Measurements from ENCODE around the gene CCDC69.
"Not testable (repeated sequence)": the region's sequence is repeated elsewhere in the genome, so short reads cannot be mapped to it uniquely, and the experiment has no call there.

Gene CCDC69

GRCh38 chr5:151200913-151201595, 22.8 kb downstream of the CCDC69 start:
- no peak overlapping the region for H3K9ac ChIP-seq
- no peak for TF ChIP-seq Cebpa-rat (IDR thresholded peaks at IDR 0.05)
- no peak overlapping the region for H3K4me3 ChIP-seq
- no peak overlapping the region for H3K4me2 ChIP-seq
- H4K20me1 ChIP-seq, result peaks cover 0 to 29% (median 10%) of the 10 kb centered on the region in 11 experiments; a peak in 12 of 22 replicates
- peaks cover 21 to 38% (median 31%) of the 10 kb centered on the region in 10 experiments for H3K4me1 ChIP-seq
- peaks cover 86 to 94% (median 90%) of the 10 kb centered on the region in 11 experiments for H3K36me3 ChIP-seq
- no peak overlapping the region for H3K27ac ChIP-seq
- H3K27me3 ChIP-seq, result no peaks in the 10 kb centered on the region
- H3K9me3 ChIP-seq (replicated peaks in 1 of 11), result 0 out of 22 replicates have a peak, but pooled peaks cover 0 to 8% (median 0%) of the 10 kb centered on the region in 11 experiments

GRCh38 chr5:151199581-151200185, 24.2 kb downstream of the CCDC69 start:
- Histone ChIP-seq H3K27ac (no peak overlapping the region), H4K20me1 (peaks cover 0 to 20% (median 0%) of the 10 kb centered on the region in 11 experiments; a peak in 5 of 22 replicates)
- TF ChIP-seq Cebpa-rat (IDR thresholded peaks at IDR 0.05), result no peak

GRCh38 chr5:151198861-151199260, 25.0 kb downstream of the CCDC69 start:
- H3K4me3 ChIP-seq, result no peak overlapping the region
- peaks cover 0 to 30% (median 8%) of the 10 kb centered on the region in 11 experiments; a peak in 11 of 22 replicates for H3K9me3 ChIP-seq (replicated peaks in 1 of 11)
- H4K20me1 ChIP-seq, result peaks cover 0 to 20% (median 0%) of the 10 kb centered on the region in 11 experiments; a peak in 5 of 22 replicates
- H3K27me3 ChIP-seq, result no peaks in the 10 kb centered on the region
- peak overlapping the region in 1 of 11 experiments; percentile 8; a peak in 2 of 22 replicates for H3K27ac ChIP-seq
- H3K4me1 ChIP-seq, result peaks cover 30 to 43% (median 37%) of the 10 kb centered on the region in 10 experiments
- no peak overlapping the region for H3K9ac ChIP-seq
- H3K36me3 ChIP-seq, result peaks cover 84 to 96% (median 94%) of the 10 kb centered on the region in 11 experiments
- no peak overlapping the region for H3K4me2 ChIP-seq
- TF ChIP-seq Cebpa-rat (IDR thresholded peaks at IDR 0.05), result no peak

More at GRCh38 chr5:151199581-151200185, 24.2 kb downstream of the CCDC69 start:
- H3K4me1 ChIP-seq, result peaks cover 30 to 42% (median 37%) of the 10 kb centered on the region in 10 experiments
- H3K9ac ChIP-seq, result no peak overlapping the region
- H3K4me3 ChIP-seq, result no peak overlapping the region
- H3K9me3 ChIP-seq (replicated peaks in 1 of 11), result peaks cover 0 to 21% (median 0%) of the 10 kb centered on the region in 11 experiments; a peak in 7 of 22 replicates
- H3K27me3 ChIP-seq, result no peaks in the 10 kb centered on the region
- no peak overlapping the region for H3K4me2 ChIP-seq
- H3K36me3 ChIP-seq, result peaks cover 84 to 96% (median 92%) of the 10 kb centered on the region in 11 experiments

GRCh38 chr5:151197291-151197600, 26.6 kb downstream of the CCDC69 start:
- not testable (repeated sequence) for H3K27me3 ChIP-seq, H3K4me3 ChIP-seq, H3K9ac ChIP-seq
- Histone ChIP-seq H3K4me2 (peak overlapping the region; percentile 28 to 53 (median 39); a peak in 15 of 22 replicates), H3K9me3 (replicated peaks in 1 of 11) (peaks cover 12 to 46% (median 24%) of the 10 kb centered on the region in 11 experiments), H4K20me1 (peaks cover 0 to 11% (median 0%) of the 10 kb centered on the region in 11 experiments; a peak in 2 of 22 replicates), H3K36me3 (peaks cover 88 to 100% (median 99%) of the 10 kb centered on the region in 11 experiments), H3K4me1 (peaks cover 21 to 32% (median 27%) of the 10 kb centered on the region in 10 experiments), H3K27ac (peak overlapping the region in 7 of 11 experiments; percentile 9 to 73 (median 54); a peak in 8 of 22 replicates)

GRCh38 chr5:151196556-151197290, 27.2 kb downstream of the CCDC69 start:
- H3K9ac ChIP-seq, result peak overlapping the region in 1 of 11 experiments; percentile 53; a peak in 1 of 22 replicates
- no peak overlapping the region for H3K4me3 ChIP-seq

GRCh38 chr5:151195622-151196021, 28.3 kb downstream of the CCDC69 start:
- TF ChIP-seq Cebpa-rat (IDR thresholded peaks at IDR 0.05), result 0 out of 22 replicates have a peak, but pooled peaks of 1 of the 11 experiments have one; percentile 33
- Histone ChIP-seq H3K4me2 (peak overlapping the region in 10 of 11 experiments; percentile 27 to 53 (median 31); a peak in 16 of 22 replicates), H3K4me3 (no peak overlapping the region), H4K20me1 (peaks cover 0 to 7% (median 0%) of the 10 kb centered on the region in 11 experiments; a peak in 1 of 22 replicates), H3K9me3 (replicated peaks in 1 of 11) (peaks cover 20 to 62% (median 40%) of the 10 kb centered on the region in 11 experiments), H3K36me3 (peaks cover 88 to 100% (median 98%) of the 10 kb centered on the region in 11 experiments), H3K4me1 (peaks cover 27 to 44% (median 35%) of the 10 kb centered on the region in 10 experiments), H3K27ac (peak overlapping the region in 9 of 11 experiments; percentile 18 to 73 (median 54); a peak in 14 of 22 replicates), H3K9ac (no peak overlapping the region), H3K27me3 (no peaks in the 10 kb centered on the region)

More at GRCh38 chr5:151196556-151197290, 27.2 kb downstream of the CCDC69 start:
- Histone ChIP-seq H3K36me3 (peaks cover 89 to 100% (median 98%) of the 10 kb centered on the region in 11 experiments), H3K4me2 (peak overlapping the region; percentile 28 to 53 (median 39); a peak in 21 of 22 replicates), H3K4me1 (peaks cover 25 to 37% (median 32%) of the 10 kb centered on the region in 10 experiments), H3K9me3 (replicated peaks in 1 of 11) (peaks cover 18 to 51% (median 29%) of the 10 kb centered on the region in 11 experiments), H3K27ac (peak overlapping the region in 8 of 11 experiments; percentile 19 to 73 (median 54); a peak in 14 of 22 replicates), H3K27me3 (no peaks in the 10 kb centered on the region), H4K20me1 (peaks cover 0 to 7% (median 0%) of the 10 kb centered on the region in 11 experiments; a peak in 1 of 22 replicates)
- TF ChIP-seq Cebpa-rat (IDR thresholded peaks at IDR 0.05), result no peak

- no peak overlapping the region for H3K4me2 ChIP-seq
These were observed 31.3 kb downstream of the CCDC69 start for GRCh38 chr5:151192626-151193025.

GRCh38 chr5:151191661-151192060, 32.2 kb downstream of the CCDC69 start:
- Histone ChIP-seq H3K9ac (no peak overlapping the region), H3K4me2 (peak overlapping the region in 9 of 11 experiments; percentile 9 to 60 (median 40); a peak in 12 of 22 replicates), H4K20me1 (peaks cover 0 to 3% (median 0%) of the 10 kb centered on the region in 11 experiments; a peak in 1 of 22 replicates), H3K9me3 (replicated peaks in 1 of 11) (peaks cover 38 to 80% (median 60%) of the 10 kb centered on the region in 11 experiments), H3K27me3 (no peaks in the 10 kb centered on the region), H3K27ac (peak overlapping the region in 2 of 11 experiments; percentile 11 to 38; a peak in 1 of 22 replicates), H3K4me3 (0 out of 20 replicates have a peak overlapping the region, but pooled peaks of 2 of the 10 experiments have one; percentile 2 to 28), H3K4me1 (peaks cover 21 to 37% (median 27%) of the 10 kb centered on the region in 10 experiments), H3K36me3 (peaks cover 87 to 100% (median 99%) of the 10 kb centered on the region in 11 experiments)
- no peak for TF ChIP-seq Cebpa-rat (IDR thresholded peaks at IDR 0.05)

More at GRCh38 chr5:151192626-151193025, 31.3 kb downstream of the CCDC69 start:
- peaks cover 87 to 100% (median 99%) of the 10 kb centered on the region in 11 experiments for H3K36me3 ChIP-seq
- no peak overlapping the region for H3K27ac ChIP-seq
- H3K9me3 ChIP-seq (replicated peaks in 1 of 11), result peaks cover 38 to 82% (median 60%) of the 10 kb centered on the region in 11 experiments
- no peaks in the 10 kb centered on the region for H3K27me3 ChIP-seq
- no peak overlapping the region for H3K9ac ChIP-seq
- H4K20me1 ChIP-seq, result peaks cover 0 to 7% (median 0%) of the 10 kb centered on the region in 11 experiments; a peak in 1 of 22 replicates
- no peak for TF ChIP-seq Cebpa-rat (IDR thresholded peaks at IDR 0.05)
- H3K4me1 ChIP-seq, result peaks cover 27 to 44% (median 35%) of the 10 kb centered on the region in 10 experiments
- no peak overlapping the region; a peak in 3 of 20 replicates for H3K4me3 ChIP-seq

Data from BLaER1 treated with 17β-estradiol and CSF1 and Interleukin-3, amounts not matched to agents 10 nM and 100 nM (cell line).